SK-N-SH treated with all-trans-retinoic acid at 6 μM for 48 hours (cell line): ENCODE data around the gene EXOC8.

Source experiments
- ESRRG ChIP-seq: fragments of 250-450 bp; sonication (Bioruptor Pico); IDR thresholded peaks from 2 replicates; pipeline ENCODE4 v1.6.1; 2021; ENCODE audit warnings: mild to moderate bottlenecking
- GLIS3 ChIP-seq: fragments of 250-450 bp; sonication (Bioruptor Pico); IDR thresholded peaks from 2 replicates; pipeline ENCODE4 v1.5.0; 2020; ENCODE audit warnings: mild to moderate bottlenecking, moderate library complexity
- SNAI2 ChIP-seq: fragments of 250-450 bp; sonication (Bioruptor Pico); IDR thresholded peaks from 2 replicates; pipeline ENCODE4 v1.5.0; 2020; ENCODE audit warnings: mild to moderate bottlenecking, moderate library complexity
- ZFP3 ChIP-seq: fragments of 250-450 bp; sonication (Bioruptor Pico); IDR thresholded peaks from 2 replicates; pipeline ENCODE4 v1.5.0; 2020; ENCODE audit warnings: mild to moderate bottlenecking, moderate library complexity
- TF ChIP-seq, protein P1 (sequence below): fragments of 250-450 bp; sonication (Bioruptor Pico); IDR thresholded peaks from 2 replicates; pipeline ENCODE4 v1.5.0; 2020; ENCODE audit warnings: mild to moderate bottlenecking, moderate library complexity
- TF ChIP-seq, protein P2 (sequence below): fragments of 250-450 bp; sonication (Bioruptor Pico); IDR thresholded peaks from 2 replicates; pipeline ENCODE4 v1.8.0; 2020; ENCODE audit warnings: mild to moderate bottlenecking, moderate library complexity, borderline replicate concordance

- no peak for TF ChIP-seq ZFP3 (CRISPR knock-in tag)
- TF ChIP-seq, protein P1, sequence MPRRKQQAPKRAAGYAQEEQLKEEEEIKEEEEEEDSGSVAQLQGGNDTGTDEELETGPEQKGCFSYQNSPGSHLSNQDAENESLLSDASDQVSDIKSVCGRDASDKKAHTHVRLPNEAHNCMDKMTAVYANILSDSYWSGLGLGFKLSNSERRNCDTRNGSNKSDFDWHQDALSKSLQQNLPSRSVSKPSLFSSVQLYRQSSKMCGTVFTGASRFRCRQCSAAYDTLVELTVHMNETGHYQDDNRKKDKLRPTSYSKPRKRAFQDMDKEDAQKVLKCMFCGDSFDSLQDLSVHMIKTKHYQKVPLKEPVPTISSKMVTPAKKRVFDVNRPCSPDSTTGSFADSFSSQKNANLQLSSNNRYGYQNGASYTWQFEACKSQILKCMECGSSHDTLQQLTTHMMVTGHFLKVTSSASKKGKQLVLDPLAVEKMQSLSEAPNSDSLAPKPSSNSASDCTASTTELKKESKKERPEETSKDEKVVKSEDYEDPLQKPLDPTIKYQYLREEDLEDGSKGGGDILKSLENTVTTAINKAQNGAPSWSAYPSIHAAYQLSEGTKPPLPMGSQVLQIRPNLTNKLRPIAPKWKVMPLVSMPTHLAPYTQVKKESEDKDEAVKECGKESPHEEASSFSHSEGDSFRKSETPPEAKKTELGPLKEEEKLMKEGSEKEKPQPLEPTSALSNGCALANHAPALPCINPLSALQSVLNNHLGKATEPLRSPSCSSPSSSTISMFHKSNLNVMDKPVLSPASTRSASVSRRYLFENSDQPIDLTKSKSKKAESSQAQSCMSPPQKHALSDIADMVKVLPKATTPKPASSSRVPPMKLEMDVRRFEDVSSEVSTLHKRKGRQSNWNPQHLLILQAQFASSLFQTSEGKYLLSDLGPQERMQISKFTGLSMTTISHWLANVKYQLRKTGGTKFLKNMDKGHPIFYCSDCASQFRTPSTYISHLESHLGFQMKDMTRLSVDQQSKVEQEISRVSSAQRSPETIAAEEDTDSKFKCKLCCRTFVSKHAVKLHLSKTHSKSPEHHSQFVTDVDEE (CRISPR knock-in tag) = no peak
- no peak for TF ChIP-seq SNAI2 (CRISPR knock-in tag)
- TF ChIP-seq ESRRG = no peak
- no peak for TF ChIP-seq GLIS3 (CRISPR knock-in tag)
- TF ChIP-seq, protein P2, sequence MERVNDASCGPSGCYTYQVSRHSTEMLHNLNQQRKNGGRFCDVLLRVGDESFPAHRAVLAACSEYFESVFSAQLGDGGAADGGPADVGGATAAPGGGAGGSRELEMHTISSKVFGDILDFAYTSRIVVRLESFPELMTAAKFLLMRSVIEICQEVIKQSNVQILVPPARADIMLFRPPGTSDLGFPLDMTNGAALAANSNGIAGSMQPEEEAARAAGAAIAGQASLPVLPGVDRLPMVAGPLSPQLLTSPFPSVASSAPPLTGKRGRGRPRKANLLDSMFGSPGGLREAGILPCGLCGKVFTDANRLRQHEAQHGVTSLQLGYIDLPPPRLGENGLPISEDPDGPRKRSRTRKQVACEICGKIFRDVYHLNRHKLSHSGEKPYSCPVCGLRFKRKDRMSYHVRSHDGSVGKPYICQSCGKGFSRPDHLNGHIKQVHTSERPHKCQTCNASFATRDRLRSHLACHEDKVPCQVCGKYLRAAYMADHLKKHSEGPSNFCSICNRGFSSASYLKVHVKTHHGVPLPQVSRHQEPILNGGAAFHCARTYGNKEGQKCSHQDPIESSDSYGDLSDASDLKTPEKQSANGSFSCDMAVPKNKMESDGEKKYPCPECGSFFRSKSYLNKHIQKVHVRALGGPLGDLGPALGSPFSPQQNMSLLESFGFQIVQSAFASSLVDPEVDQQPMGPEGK (CRISPR knock-in tag) = no peak
These were observed 25.2 kb downstream of the EXOC8 start for GRCh38 chr1:231312432-231312788.
